ENCODE data around the gene SLCO4A1.

SLCO4A1 gene

DNA sequence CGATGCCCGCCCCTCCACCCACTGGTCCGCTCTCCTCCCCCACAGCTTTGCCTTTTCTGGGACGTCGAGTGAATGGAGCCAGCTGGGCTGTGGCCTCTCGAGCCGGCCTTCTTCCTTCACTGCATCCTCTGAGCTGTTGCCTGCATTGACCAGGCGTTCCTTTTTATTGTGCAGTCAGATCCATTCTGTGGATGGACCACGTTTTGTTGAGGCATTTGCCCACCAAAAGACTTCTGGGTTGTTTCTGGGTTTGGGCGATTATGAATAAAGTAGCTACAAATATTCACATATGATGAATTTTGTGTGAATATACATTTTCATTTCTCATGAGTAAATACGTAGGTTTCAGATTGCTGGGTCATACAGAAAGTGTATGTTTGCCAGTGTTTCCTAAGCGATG is 76.2 kb downstream of the SLCO4A1 start:
- DNase-seq, result no peak

DNA sequence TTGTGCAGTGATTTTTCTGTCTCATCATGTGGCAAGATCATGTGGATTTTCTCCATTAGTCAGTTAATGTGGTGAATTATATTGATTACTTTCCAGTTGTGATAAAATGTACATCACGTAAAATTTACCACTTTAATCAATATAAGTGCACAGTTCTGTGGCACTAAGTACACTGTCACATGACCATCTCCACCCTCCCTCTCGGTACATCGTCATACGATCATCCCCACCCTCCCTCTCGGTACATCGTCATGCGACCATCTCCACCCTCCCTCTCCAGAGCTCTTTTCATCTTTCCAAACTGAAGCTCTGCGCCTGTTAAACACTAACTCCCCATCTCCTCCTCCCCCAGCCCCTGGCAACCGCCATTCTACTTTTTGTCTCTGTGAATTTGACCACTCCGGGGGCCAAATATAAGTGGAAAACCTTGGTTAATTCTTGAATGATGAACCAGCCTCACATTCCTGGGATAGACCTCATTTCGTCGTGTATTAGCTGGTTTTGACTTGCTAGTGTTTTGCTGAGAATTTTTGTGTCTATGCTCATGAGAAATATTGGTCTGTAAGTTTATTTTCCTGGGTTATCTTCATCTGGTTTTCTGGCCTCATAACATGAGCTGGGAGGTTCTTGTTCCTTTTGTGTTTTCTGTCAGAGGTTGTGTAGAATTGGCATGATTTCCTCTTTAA is 77.1 kb downstream of the SLCO4A1 start:
- no peak for DNase-seq
